Left lung (tissue), 10 donors: ENCODE results near the gene MGMT. TPM values are rescaled to one million over a fixed set of nuclear protein-coding genes. Genes with fewer than 3 reads are reported as not detected.
A peak's percentile ranks its signal among the peaks of the same experiment; 100 is the strongest.

Source experiments
- ATAC-seq: fragments of 200-7000 bp; cut with Tn5 transposase; one replicate; pipeline ENCODE4 v1.9.1; 2020; ENCODE audit warnings: moderate library complexity
- DNase-seq, 4 donors: peaks; one replicate each; pipeline ENCODE4 v3.0.0-alpha.2; 2013 to 2020
- H3K27ac ChIP-seq, 2 donors: fragments of 200-600 bp; sonication (generic) in 1 of 2; one replicate each; pipeline versions ENCODE4 v1.5.0 to v1.8.0; 2020 to 2021
- H3K27me3 ChIP-seq, 2 donors: fragments of 200-600 bp; sonication (generic) in 1 of 2; one replicate each; pipeline versions ENCODE4 v1.5.0 to v1.8.0; 2020 to 2021
- H3K36me3 ChIP-seq, 2 donors: fragments of 200-600 bp; sonication (generic) in 1 of 2; one replicate each; pipeline versions ENCODE4 v1.5.0 to v1.8.0; 2020 to 2021
- H3K4me1 ChIP-seq, 2 donors: fragments of 200-600 bp; one replicate each; pipeline ENCODE4 v1.8.0; 2021
- H3K4me3 ChIP-seq, 2 donors: fragments of 200-600 bp; sonication (generic) in 1 of 2; one replicate each; pipeline versions ENCODE4 v1.5.0 to v1.8.0; 2020 to 2021; ENCODE audit warnings: mild to moderate bottlenecking in 1 of 2
- H3K9me3 ChIP-seq, 2 donors: fragments of 200-600 bp; sonication (generic) in 1 of 2; one replicate each; pipeline versions ENCODE4 v1.5.0 to v1.8.0; 2020 to 2021
- CTCF ChIP-seq, 2 donors: fragments of 200-600 bp; sonication (generic) in 1 of 2; IDR thresholded peaks; one replicate each; pipeline versions ENCODE4 v1.5.0 to v1.8.0; 2021; ENCODE audit warnings: antibody characterized with exemption in 2 of 2
- intact Hi-C, 2 donors: fragments of 100-400 bp; cut with DNase I; formaldehyde crosslinking; loops; one replicate each; pipeline versions ENCODE4 v1.11.2 to v1.14.2; 2022
- polyA plus RNA-seq, 6 donors: library from polyadenylated mRNA; unstranded; fragments of 120-200 nt; gene quantifications; one replicate each; pipeline ENCODE4 v1.2.1, GENCODE V29; 2013; ENCODE audit not compliant: insufficient read length in 6 of 6
- total RNA-seq, 2 donors: library from RNA; stranded (reverse); fragmentation: NEBNext Ultra II Directional; extraction: Animal tissue kit (Norgen Biotek cat#: 25700); gene quantifications; one replicate each; pipeline ENCODE4 v1.2.1, GENCODE V29; 2021
- donor health status: DM: no; HTN: yes; CAD: no.
- donor health status: DM: no; HTN: no; CAD: no.

The MGMT gene
- total and polyA plus RNA-seq, 8 donors: 13.1 to 25.5 (median 17.0) TPM

GRCh38 chr10:129760003-129760315, 292.9 kb downstream of the MGMT start:
- Histone ChIP-seq H3K9me3 (no peaks in the 10 kb centered on the region), H3K4me3 (no peak overlapping the region), H3K36me3 (peaks cover 0 to 12% of the 10 kb centered on the region in 2 donors), H3K27me3 (no peaks in the 10 kb centered on the region), H3K27ac (no peak overlapping the region), H3K4me1 (peaks cover 0 to 7% of the 10 kb centered on the region in 2 donors)
- peak in 2 of 4 donors; percentile 14 to 82 for DNase-seq
- TF ChIP-seq CTCF (IDR thresholded peaks at IDR 0.05): no peak
- intact Hi-C loops: no loop called here
- no peak for ATAC-seq

GRCh38 chr10:129760416-129760815, 293.4 kb downstream of the MGMT start:
- DNase-seq (peak in 1 of 4 donors; percentile 41), ATAC-seq (no peak)
- Histone ChIP-seq H3K4me3 (no peak overlapping the region), H3K27me3 (no peaks in the 10 kb centered on the region), H3K36me3 (peaks cover 0 to 12% of the 10 kb centered on the region in 2 donors), H3K27ac (no peak overlapping the region), H3K4me1 (peaks cover 0 to 7% of the 10 kb centered on the region in 2 donors), H3K9me3 (no peaks in the 10 kb centered on the region)
- intact Hi-C loops: no loop called here
- no peak for TF ChIP-seq CTCF (IDR thresholded peaks at IDR 0.05)

- Histone ChIP-seq H3K36me3 (peaks cover 0 to 12% of the 10 kb centered on the region in 2 donors), H3K9me3 (no peaks in the 10 kb centered on the region), H3K27me3 (no peaks in the 10 kb centered on the region), H3K27ac (no peak overlapping the region), H3K4me1 (peaks cover 0 to 7% of the 10 kb centered on the region in 2 donors), H3K4me3 (no peak overlapping the region)
- intact Hi-C loops: no loop called here
- TF ChIP-seq CTCF (IDR thresholded peaks at IDR 0.05): no peak
- DNase-seq (peak in 2 of 4 donors; percentile 21 to 73), ATAC-seq (no peak)
Measured at GRCh38 chr10:129761197-129761972, 294.3 kb downstream of the MGMT start.

GRCh38 chr10:129761981-129762956, 295.2 kb downstream of the MGMT start:
- Histone ChIP-seq H3K4me1 (no peaks in the 10 kb centered on the region), H3K27ac (no peak overlapping the region), H3K36me3 (peaks cover 0 to 12% of the 10 kb centered on the region in 2 donors), H3K4me3 (no peak overlapping the region), H3K9me3 (no peaks in the 10 kb centered on the region), H3K27me3 (no peaks in the 10 kb centered on the region)
- DNase-seq: peak in 2 of 4 donors; percentile 18 to 49
- ATAC-seq: no peak
- intact Hi-C loops: no loop called here
- TF ChIP-seq CTCF (IDR thresholded peaks at IDR 0.05): no peak
